ENCODE data around the gene CCDC85C.

DNA sequence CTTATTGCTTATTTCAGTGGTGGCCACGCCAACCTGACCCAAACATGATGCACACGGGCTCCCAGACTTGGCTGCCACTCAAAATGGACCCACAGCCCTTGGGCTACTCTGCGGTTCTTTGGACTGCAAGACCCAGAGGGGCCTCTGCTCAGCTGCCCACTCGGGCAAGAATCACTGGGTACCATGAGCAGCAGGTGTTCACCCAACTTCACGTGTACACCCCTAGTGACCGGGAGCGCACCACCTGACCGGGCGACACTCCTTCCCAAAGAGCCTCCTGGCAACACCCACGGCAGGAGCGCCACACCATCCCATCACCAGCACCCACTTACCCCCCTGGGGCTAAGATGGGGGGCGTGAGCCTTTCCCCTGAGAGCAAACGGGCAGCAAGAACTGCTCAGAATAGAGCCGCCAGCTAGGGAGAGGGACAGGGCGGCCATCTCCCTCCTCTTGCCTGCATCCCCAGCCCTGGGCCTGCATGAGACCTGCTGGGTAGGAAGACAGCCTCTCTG is 90.8 kb downstream of the CCDC85C start:
- TF ChIP-seq, protein P1, sequence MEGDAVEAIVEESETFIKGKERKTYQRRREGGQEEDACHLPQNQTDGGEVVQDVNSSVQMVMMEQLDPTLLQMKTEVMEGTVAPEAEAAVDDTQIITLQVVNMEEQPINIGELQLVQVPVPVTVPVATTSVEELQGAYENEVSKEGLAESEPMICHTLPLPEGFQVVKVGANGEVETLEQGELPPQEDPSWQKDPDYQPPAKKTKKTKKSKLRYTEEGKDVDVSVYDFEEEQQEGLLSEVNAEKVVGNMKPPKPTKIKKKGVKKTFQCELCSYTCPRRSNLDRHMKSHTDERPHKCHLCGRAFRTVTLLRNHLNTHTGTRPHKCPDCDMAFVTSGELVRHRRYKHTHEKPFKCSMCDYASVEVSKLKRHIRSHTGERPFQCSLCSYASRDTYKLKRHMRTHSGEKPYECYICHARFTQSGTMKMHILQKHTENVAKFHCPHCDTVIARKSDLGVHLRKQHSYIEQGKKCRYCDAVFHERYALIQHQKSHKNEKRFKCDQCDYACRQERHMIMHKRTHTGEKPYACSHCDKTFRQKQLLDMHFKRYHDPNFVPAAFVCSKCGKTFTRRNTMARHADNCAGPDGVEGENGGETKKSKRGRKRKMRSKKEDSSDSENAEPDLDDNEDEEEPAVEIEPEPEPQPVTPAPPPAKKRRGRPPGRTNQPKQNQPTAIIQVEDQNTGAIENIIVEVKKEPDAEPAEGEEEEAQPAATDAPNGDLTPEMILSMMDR (IDR thresholded peaks at IDR 0.05; ENCODE audit: control extremely low read depth in 1 of 3, insufficient read depth in 1 of 3, low read depth in 1 of 3, low read length in 3 of 3): no peak
- no peak for TF ChIP-seq MAFK (IDR thresholded peaks at IDR 0.05; ENCODE audit: low read depth, low read length)
- no peak for TF ChIP-seq CHD1 (IDR thresholded peaks at IDR 0.05; ENCODE audit: low read depth, low read length)
- no peak for TF ChIP-seq POLR2AphosphoS5 (IDR thresholded peaks at IDR 0.05; ENCODE audit: low read depth, low read length)
- TF ChIP-seq EZH2 (IDR thresholded peaks at IDR 0.05; ENCODE audit: low read depth, low read length, severe bottlenecking): no peak
- TF ChIP-seq RFX5 (IDR thresholded peaks at IDR 0.05; ENCODE audit: borderline replicate concordance, low read depth, low read length): no peak
- no peak for TF ChIP-seq RAD21 (IDR thresholded peaks at IDR 0.05 in 1 of 2, conservative IDR thresholded peaks at IDR 0.05 in 1 of 2; ENCODE audit: low read depth in 2 of 2, low read length in 2 of 2)
- TF ChIP-seq EP300 (IDR thresholded peaks at IDR 0.05; ENCODE audit: borderline replicate concordance in 1 of 2, low read depth in 2 of 2, low read length in 2 of 2): no peak

Measured in H1 (cell line).